Fibroblast of lung (primary cell): ENCODE results near the gene SAA4.

Source experiments
- CTCF ChIP-seq, 2 donors: IDR thresholded peaks in 1 of 2; conservative IDR thresholded peaks in 1 of 2; 1 replicate in 1 of 2; 2 replicates in 1 of 2; pipeline ENCODE4 v1.5.1; 2011 to 2012; ENCODE audit warnings: low read length in 2 of 2, control low read depth in 1 of 2, inconsistent platforms in 1 of 2, low read depth in 1 of 2, mild to moderate bottlenecking in 1 of 2
- EZH2 ChIP-seq: IDR thresholded peaks from 2 replicates; pipeline ENCODE4 v1.5.1; 2012; ENCODE audit warnings: low read length, control low read depth, mild to moderate bottlenecking; ENCODE audit errors: missing control alignments

- TF ChIP-seq CTCF (conservative IDR thresholded peaks at IDR 0.05 in 1 of 2, IDR thresholded peaks at IDR 0.05 in 1 of 2; ENCODE audit: low read depth in 1 of 2, low read length in 2 of 2) = no peak
- no peak for TF ChIP-seq EZH2
These were observed 13.7 kb downstream of the SAA4 start for GRCh38 chr11:18222814-18223421.
